GM12878 (cell line): ENCODE results near the gene CNOT3. TPM values are rescaled to one million over a fixed set of nuclear protein-coding genes. Genes with fewer than 3 reads are reported as not detected.

Source experiments
- ATAC-seq: fragments of 200-7000 bp; cut with Tn5 transposase; 3 replicates; pipeline ENCODE4 v1.9.1; 2020; ENCODE audit warnings: mild to moderate bottlenecking, moderate library complexity
- BruUV-seq: library from RNA; stranded (reverse); fragments of 400-500 nt; replicated peaks from 2 replicates; lab custom pipeline; 2021; lab: Mats Ljungman, UMichigan
- CTCF ChIA-PET: fragments of 300-600 bp; sonication (Branson Sonifier 250); formaldehyde crosslinking; extraction: SDS; loops from one replicate; lab custom pipeline; 2021; ENCODE audit warnings: inconsistent platforms; lab: Yijun Ruan, JAX
- POLR2A ChIA-PET: fragments of 350-600 bp; formaldehyde crosslinking; extraction: SDS; loops from one replicate; lab custom pipeline; 2021; ENCODE audit warnings: inconsistent platforms; lab: Charles Lee
- RAD21 ChIA-PET: fragments of 300-600 bp; sonication (Branson Sonifier 250); formaldehyde crosslinking; loops from one replicate; lab custom pipeline; 2023; ENCODE audit warnings: antibody characterized with exemption; ENCODE audit not compliant: unreplicated experiment; lab: Charles Lee
- SMC1A ChIA-PET: fragments of 300-600 bp; sonication (Branson Sonifier 250); formaldehyde crosslinking; loops from one replicate; lab custom pipeline; 2023; ENCODE audit not compliant: unreplicated experiment, uncharacterized antibody; lab: Charles Lee
- DNase-seq: peaks from one replicate; pipeline ENCODE4 v3.0.0-alpha.2; 2011; ENCODE audit warnings: low read depth, low spot score
- FAIRE-seq: peaks from 3 replicates; lab custom pipeline; 2011; peaks lifted over from hg19 to GRCh38; lab: Jason Lieb, UNC
- H2AFZ ChIP-seq: 2 replicates; pipeline ENCODE4 v1.6.0; 2011; ENCODE audit warnings: low read depth, low read length, control low read depth; ENCODE audit not compliant: control insufficient read depth
- H3K27ac ChIP-seq: 2 replicates; pipeline ENCODE4 v1.5.1; 2011; ENCODE audit warnings: control low read depth; ENCODE audit not compliant: control insufficient read depth, insufficient read depth
- H3K27me3 ChIP-seq, 2 experiments: replicated peaks in 1 of 2; 2 replicates each; pipeline versions ENCODE4 v1.6.0 to v1.6.1; 2011; ENCODE audit warnings: low read length in 1 of 2; ENCODE audit not compliant: control insufficient read depth in 2 of 2, insufficient read depth in 2 of 2
- H3K36me3 ChIP-seq, 2 experiments: 2 replicates each; pipeline ENCODE4 v1.5.1; 2011; ENCODE audit warnings: low read length in 1 of 2; ENCODE audit not compliant: control insufficient read depth in 2 of 2, insufficient read depth in 2 of 2
- H3K4me1 ChIP-seq: 2 replicates; pipeline ENCODE4 v1.6.1; 2011; ENCODE audit warnings: mild to moderate bottlenecking, low read length, moderate library complexity, mixed read lengths; ENCODE audit not compliant: control insufficient read depth, insufficient read depth
- H3K4me2 ChIP-seq: 2 replicates; pipeline ENCODE4 v1.6.0; 2011; ENCODE audit warnings: control low read depth; ENCODE audit not compliant: control insufficient read depth, insufficient read depth
- H3K4me3 ChIP-seq: fragments of 200-600 bp; sonication (generic); 2 replicates; pipeline ENCODE4 v1.5.1; 2016
- H3K79me2 ChIP-seq: 2 replicates; pipeline ENCODE4 v1.6.0; 2011; ENCODE audit warnings: low read length; ENCODE audit not compliant: control insufficient read depth, insufficient read depth
- H3K9ac ChIP-seq: 2 replicates; pipeline ENCODE4 v1.8.0; 2011; ENCODE audit warnings: low read length, control low read depth, mixed read lengths; ENCODE audit not compliant: control insufficient read depth, insufficient read depth
- H3K9me3 ChIP-seq: replicated peaks from 3 replicates; pipeline ENCODE4 v1.5.1; 2011; ENCODE audit warnings: mild to moderate bottlenecking, low read length; ENCODE audit not compliant: control insufficient read depth, insufficient read depth
- H4K20me1 ChIP-seq: 2 replicates; pipeline ENCODE4 v1.6.0; 2011; ENCODE audit not compliant: control insufficient read depth, insufficient read depth
- POLR2A ChIP-seq: IDR thresholded peaks from 2 replicates; pipeline ENCODE4 v1.6.1; 2011; ENCODE audit warnings: low read depth, mild to moderate bottlenecking, low read length
- SREBF2 ChIP-seq: IDR thresholded peaks from 2 replicates; pipeline ENCODE4 v1.6.1; 2012; ENCODE audit warnings: mild to moderate bottlenecking, low read length
- ZBTB11 ChIP-seq: fragments of 450-650 bp; formaldehyde crosslinking; IDR thresholded peaks from 2 replicates; pipeline ENCODE4 v1.5.0; 2022; ENCODE audit warnings: mild to moderate bottlenecking, missing genetic modification characterization
- ZNF24 ChIP-seq: fragments of 450-650 bp; IDR thresholded peaks from 2 replicates; pipeline ENCODE4 v1.6.1; 2017; ENCODE audit warnings: antibody characterized with exemption, mild to moderate bottlenecking
- WGBS: methylation state at CpG from one replicate; pipeline ENCODE4 v1.1.6; 2016; ENCODE audit warnings: low lambda C conversion rate; ENCODE audit not compliant: insufficient replicate concordance, insufficient coverage; ENCODE audit errors: missing lambda C conversion rate; 5-methylcytosine and 5-hydroxymethylcytosine counted together
- in situ Hi-C: fragments of 300-500 bp; cut with MboI; formaldehyde crosslinking; loops from 9 replicates; pipeline ENCODE4 v1.14.3; 2018; ENCODE audit warnings: mixed read lengths
- intact Hi-C: fragments of 100-400 bp; cut with micrococcal nuclease; formaldehyde crosslinking; loops from one replicate; pipeline ENCODE4 v1.14.2; 2022; ENCODE audit not compliant: unreplicated experiment
- polyA plus RNA-seq, 11 experiments: library from polyadenylated mRNA; depleted of rRNA in 4 of 11; unstranded in 6 of 11; stranded (reverse) in 5 of 11; fragments of >200 nt; fragmentation: Nextera tagmentation in 4 of 11; fragmentation: Illumina TruSeq in 1 of 11; extraction: Ambion mirVana in 4 of 11; extraction: Trizol in 1 of 11; gene quantifications; 1 replicate in 1 of 11; 2 replicates in 10 of 11; pipeline versions ENCODE4 v1.2.1 to v1.2.3, GENCODE V29; 2011 to 2016; ENCODE audit warnings: inconsistent platforms in 2 of 11, missing spikeins in 2 of 11, low read depth in 1 of 11
- total RNA-seq, 4 experiments: library from RNA; depleted of rRNA in 3 of 4; stranded (reverse); fragments of >200 nt in 3 of 4; fragmentation: Illumina TruSeq in 1 of 4; extraction: Trizol in 1 of 4; gene quantifications; 2 replicates each; pipeline versions ENCODE4 v1.2.1 to v1.2.3, GENCODE V29; 2013 to 2021

The CNOT3 gene
- total and polyA plus RNA-seq, 10 of the 15 experiments (the other 5 are each of a cell fraction or from before 2014, with no cell fraction given) = 0.14 to 45.1 (median 14.0) TPM

- RAD21 ChIA-PET = interaction anchor here (1.1 kb wide), 1 partner anchor 127 kb away, joined by 3 read pairs; no protein-coding TSS in a partner anchor
- FAIRE-seq = no peak
- intact Hi-C loops = no loop called here
- no TSS peak for BruUV-seq
- peak overlapping the region; percentile 93 for H3K4me2 ChIP-seq
- no peak for DNase-seq
- peaks cover 12% of the 10 kb centered on the region for H4K20me1 ChIP-seq
- peaks cover 10 to 18% of the 10 kb centered on the region in 2 experiments; a peak in 3 of 4 replicates for H3K36me3 ChIP-seq
- POLR2A ChIA-PET = interaction anchor here (2.7 to 3.5 kb wide), 2 partner anchors 20 to 51 kb away, joined by 30 to 36 read pairs; partner anchors contain the start of genes LENG1, MBOAT7 and TSEN34
- no peaks in the 10 kb centered on the region for H3K27me3 ChIP-seq
- peaks cover 40% of the 10 kb centered on the region for H3K79me2 ChIP-seq
- no peak overlapping the region for H2AFZ ChIP-seq
- H3K27ac ChIP-seq = peak overlapping the region; percentile 24
- H3K4me3 ChIP-seq = peak overlapping the region; percentile 91
- peak overlapping the region; percentile 95 for H3K9ac ChIP-seq
- SMC1A ChIA-PET = no interaction called here
- H3K4me1 ChIP-seq = peaks cover 19% of the 10 kb centered on the region
- ATAC-seq = no peak
- 9% methylated on average over 24 of the region's 31 CpGs for WGBS
- CTCF ChIA-PET = interaction anchor here (0.9 to 2.3 kb wide), 2 partner anchors 20 to 127 kb away, joined by 3 to 15 read pairs; partner anchors contain the start of gene LENG1
- no peak for TF ChIP-seq SREBF2
- 0 out of 2 replicates have a peak, but pooled peaks have one; percentile 2 for TF ChIP-seq POLR2A
- TF ChIP-seq ZNF24 = no peak
- TF ChIP-seq ZBTB11 (CRISPR knock-in tag) = no peak
- H3K9me3 ChIP-seq = peaks cover under 1% of the 10 kb centered on the region; the same call in 2 of the 3 replicates
- in situ Hi-C loops = loop anchor here (25.0 kb wide), 1 partner anchor 1524 kb away; the partner anchor contains the start of gene U2AF2
These were observed 1.1 kb downstream of the CNOT3 start for GRCh38 chr19:54138489-54139256.
